Measurements from ENCODE around the gene SMKR1. TPM values are rescaled to one million over a fixed set of nuclear protein-coding genes. Genes with fewer than 3 reads are reported as not detected.

SMKR1 gene
- total and polyA plus RNA-seq, 4 donors: 0.51 to 3.6 (median 1.9) TPM

GRCh38 chr7:129559564-129559963 lies 57.2 kb downstream of the SMKR1 start:
- TF ChIP-seq CTCF (IDR thresholded peaks at IDR 0.05; ENCODE audit: control extremely low read depth, extremely low read depth): no peak
- Histone ChIP-seq H3K9me3 (ENCODE audit: control insufficient read depth in 4 of 4, insufficient read depth in 3 of 4, low read length in 3 of 4) (peaks cover 0 to 5% (median 0%) of the 10 kb centered on the region in 4 donors), H3K36me3 (ENCODE audit: control insufficient read depth in 4 of 4, insufficient read depth in 4 of 4, low read length in 4 of 4) (no peaks in the 10 kb centered on the region), H3K4me3 (no peak overlapping the region), H3K27me3 (ENCODE audit: control insufficient read depth in 3 of 3, insufficient read depth in 3 of 3, low read length in 2 of 3) (peaks cover 0 to 3% (median 0%) of the 10 kb centered on the region in 3 donors), H3K27ac (ENCODE audit: low read depth in 1 of 2, low read length in 1 of 2) (no peak overlapping the region), H3K9ac (ENCODE audit: insufficient read depth in 1 of 2, low read length in 2 of 2) (no peak overlapping the region), H3K4me1 (ENCODE audit: control insufficient read depth in 5 of 5, insufficient read depth in 5 of 5, low read length in 5 of 5) (peaks cover 0 to 2% (median 0%) of the 10 kb centered on the region in 5 donors)
- ATAC-seq (ENCODE audit: insufficient read depth, low FRiP score) (no peak), DNase-seq (no peak)
- 75 to 94% methylated on average over 8 of the region's 8 CpGs for WGBS, 2 donors

GRCh38 chr7:129560831-129561230 lies 58.5 kb downstream of the SMKR1 start:
- Histone ChIP-seq H3K9me3 (ENCODE audit: control insufficient read depth in 4 of 4, insufficient read depth in 3 of 4, low read length in 3 of 4) (peaks cover 0 to 5% (median 0%) of the 10 kb centered on the region in 4 donors), H3K27me3 (ENCODE audit: control insufficient read depth in 3 of 3, insufficient read depth in 3 of 3, low read length in 2 of 3) (peaks cover 0 to 3% (median 3%) of the 10 kb centered on the region in 3 donors), H3K27ac (ENCODE audit: low read depth in 1 of 2, low read length in 1 of 2) (no peak overlapping the region), H3K4me1 (ENCODE audit: control insufficient read depth in 5 of 5, insufficient read depth in 5 of 5, low read length in 5 of 5) (peaks cover 0 to 2% (median 0%) of the 10 kb centered on the region in 5 donors), H3K9ac (ENCODE audit: insufficient read depth in 1 of 2, low read length in 2 of 2) (no peak overlapping the region), H3K36me3 (ENCODE audit: control insufficient read depth in 4 of 4, insufficient read depth in 4 of 4, low read length in 4 of 4) (no peaks in the 10 kb centered on the region), H3K4me3 (no peak overlapping the region)
- no peak for DNase-seq
- TF ChIP-seq CTCF (IDR thresholded peaks at IDR 0.05; ENCODE audit: control extremely low read depth, extremely low read depth): no peak
- 35 to 38% methylated on average over 5 of the region's 5 CpGs for WGBS, 2 donors
- no peak for ATAC-seq (ENCODE audit: insufficient read depth, low FRiP score)

DNA sequence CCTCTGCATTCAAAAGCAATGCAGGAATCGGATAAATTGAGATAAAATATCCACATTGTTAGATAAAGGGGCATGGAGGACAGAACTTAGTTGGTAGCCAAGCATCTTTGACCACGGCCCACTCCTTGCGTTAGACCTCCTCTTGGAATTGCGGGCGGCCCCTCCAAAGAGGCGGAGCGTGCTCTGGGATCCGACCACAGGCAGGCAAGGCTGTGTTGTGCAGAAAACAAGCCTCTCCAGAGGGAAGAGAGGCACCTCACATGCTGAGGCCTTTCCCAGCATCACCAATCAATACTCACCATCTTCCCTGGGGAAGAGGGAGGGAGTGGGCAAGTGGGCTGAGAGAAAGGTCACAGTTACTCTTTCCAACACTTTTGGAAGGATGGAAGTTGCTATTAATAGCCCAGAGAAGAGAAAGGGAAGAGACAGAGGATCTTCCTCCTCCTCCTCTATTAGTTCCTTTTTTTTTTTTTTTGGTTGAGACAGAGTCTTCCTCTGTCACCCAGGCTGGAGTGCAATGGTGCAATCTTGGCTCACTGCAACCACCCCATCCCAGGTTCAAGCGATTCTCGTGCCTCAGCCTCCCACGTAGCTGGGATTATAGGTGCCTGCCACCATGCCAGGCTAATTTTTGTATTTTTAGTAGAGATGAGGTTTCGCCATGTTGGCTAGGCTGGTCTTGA lies 59.5 kb downstream of the SMKR1 start:
- H3K4me1 ChIP-seq (ENCODE audit: control insufficient read depth in 5 of 5, insufficient read depth in 5 of 5, low read length in 5 of 5): peaks cover 0 to 2% (median 0%) of the 10 kb centered on the region in 5 donors
- 58 to 61% methylated on average over 12 of the region's 12 CpGs for WGBS, 2 donors
- no peak overlapping the region for H3K27ac ChIP-seq (ENCODE audit: low read depth in 1 of 2, low read length in 1 of 2)
- DNase-seq: no peak
- peaks cover 0 to 3% (median 3%) of the 10 kb centered on the region in 3 donors for H3K27me3 ChIP-seq (ENCODE audit: control insufficient read depth in 3 of 3, insufficient read depth in 3 of 3, low read length in 2 of 3)
- no peak overlapping the region for H3K9ac ChIP-seq (ENCODE audit: insufficient read depth in 1 of 2, low read length in 2 of 2)
- ATAC-seq (ENCODE audit: insufficient read depth, low FRiP score): no peak
- TF ChIP-seq CTCF (IDR thresholded peaks at IDR 0.05; ENCODE audit: control extremely low read depth, extremely low read depth): no peak
- peaks cover 0 to under 1% (median 0%) of the 10 kb centered on the region in 4 donors for H3K9me3 ChIP-seq (ENCODE audit: control insufficient read depth in 4 of 4, insufficient read depth in 3 of 4, low read length in 3 of 4)
- H3K4me3 ChIP-seq: no peak overlapping the region
- H3K36me3 ChIP-seq (ENCODE audit: control insufficient read depth in 4 of 4, insufficient read depth in 4 of 4, low read length in 4 of 4): no peaks in the 10 kb centered on the region

Small RNAs within 50 kb of the gene (small RNA-seq; reads per million reads assigned to genes)
- gene RNU1-72P (ENCODE audit: low replicate concordance) (not detected), gene SNRPGP3 (ENCODE audit: low replicate concordance) (not detected)

Other genes starting within 250 kb of the SMKR1 start
- 1 to 10 TPM; 1.1 to 2.0 TPM for gene STRIP2, start 68.1 kb upstream of the SMKR1 start, total RNA-seq
- 1 to 10 TPM; 1.4 to 2.1 TPM for gene STRIP2, start 68.1 kb upstream of the SMKR1 start, polyA plus RNA-seq
- 10 to 100 TPM; 19.0 to 33.3 TPM for gene NRF1, start 109.2 kb downstream of the SMKR1 start, total RNA-seq
- 10 to 100 TPM in 1 of 2 donors, 1 to 10 TPM in 1; 6.9 to 10.6 TPM for gene NRF1, start 109.2 kb downstream of the SMKR1 start, polyA plus RNA-seq

Data from lung (tissue), 13 donors.